Measurements from ENCODE around the gene GOSR1.
"Not testable (repeated sequence)": the region's sequence is repeated elsewhere in the genome, so short reads cannot be mapped to it uniquely, and the experiment has no call there.

The GOSR1 gene

GRCh38 chr17:30549181-30549580 is 72.0 kb downstream of the GOSR1 start:
- not testable (repeated sequence) for DNase-seq

- DNase-seq, result no peak
These were observed 72.8 kb downstream of the GOSR1 start for GRCh38 chr17:30549864-30550511.

GRCh38 chr17:30550512-30551273 is 73.5 kb downstream of the GOSR1 start:
- no peak for DNase-seq

GRCh38 chr17:30551274-30551995 is 74.2 kb downstream of the GOSR1 start:
- DNase-seq, result not testable (repeated sequence)

- no peak for DNase-seq
These were observed 74.8 kb downstream of the GOSR1 start for GRCh38 chr17:30551996-30552339.

- no peak for DNase-seq
These were observed 75.9 kb downstream of the GOSR1 start for GRCh38 chr17:30552994-30553566.

GRCh38 chr17:30553823-30554440 is 76.7 kb downstream of the GOSR1 start:
- not testable (repeated sequence) for DNase-seq

- no peak for DNase-seq
These were observed 77.9 kb downstream of the GOSR1 start for GRCh38 chr17:30554839-30555751.

GRCh38 chr17:30555942-30556341 is 78.7 kb downstream of the GOSR1 start:
- no peak for DNase-seq

- DNase-seq, result no peak
These were observed 79.4 kb downstream of the GOSR1 start for GRCh38 chr17:30556374-30557332.

GRCh38 chr17:30557916-30558685 is 80.9 kb downstream of the GOSR1 start:
- no peak for DNase-seq

- DNase-seq, result no peak
These were observed 81.7 kb downstream of the GOSR1 start for GRCh38 chr17:30558686-30559545.

GRCh38 chr17:30559656-30560055 is 82.4 kb downstream of the GOSR1 start:
- no peak for DNase-seq

- not testable (repeated sequence) for DNase-seq
These were observed 83.2 kb downstream of the GOSR1 start for GRCh38 chr17:30560117-30561026.

- not testable (repeated sequence) for DNase-seq
These were observed 84.6 kb downstream of the GOSR1 start for GRCh38 chr17:30561766-30562165.

GRCh38 chr17:30563131-30563904 is 86.1 kb downstream of the GOSR1 start:
- DNase-seq, result not testable (repeated sequence)

- not testable (repeated sequence) for DNase-seq
These were observed 86.7 kb downstream of the GOSR1 start for GRCh38 chr17:30563905-30564390.

All from NCI-H774 (cell line).